ENCODE measurements around the gene PCK2.

PCK2 gene

DNA sequence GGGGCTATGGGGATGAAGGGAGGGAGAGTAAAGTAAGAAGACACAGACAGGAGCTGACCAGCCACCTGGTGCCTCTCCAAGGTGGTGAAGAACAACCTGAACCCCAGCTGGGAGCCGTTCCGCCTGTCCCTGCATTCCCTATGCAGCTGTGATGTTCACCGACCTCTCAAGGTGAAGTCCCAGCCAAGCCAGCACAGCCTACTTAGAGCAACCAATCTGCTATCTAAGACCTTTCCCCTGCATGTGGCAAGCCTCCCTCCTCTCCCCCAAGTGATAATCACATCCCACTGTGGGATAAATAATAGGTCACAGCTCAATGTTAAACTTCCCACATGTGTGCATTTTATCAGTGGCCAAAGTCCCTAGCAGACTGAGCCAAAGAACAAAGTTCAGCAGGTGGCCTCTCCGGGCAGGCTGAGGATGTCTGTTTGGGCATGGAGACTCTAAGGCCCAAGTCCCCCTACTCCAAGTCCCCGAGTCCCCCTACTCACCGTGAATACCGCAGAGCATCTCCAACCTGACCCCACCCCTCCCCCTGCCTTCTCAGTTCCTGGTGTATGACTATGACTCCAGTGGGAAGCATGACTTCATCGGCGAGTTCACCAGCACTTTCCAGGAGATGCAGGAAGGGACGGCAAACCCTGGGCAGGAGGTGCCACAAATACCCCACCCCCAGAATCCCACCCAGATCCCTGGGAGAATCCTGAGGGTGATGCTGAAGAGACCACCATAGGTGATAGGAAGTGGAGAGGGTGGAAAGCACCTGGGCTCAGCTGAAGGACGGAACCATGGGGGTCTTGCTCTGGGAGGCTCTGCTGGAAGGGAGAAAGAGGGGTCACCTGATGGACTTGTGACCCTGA lies 19.3 kb upstream of the PCK2 start:
- in situ Hi-C loops (cut with HindIII; ENCODE audit: low sequenced_read_pairs) = no loop called here

DNA sequence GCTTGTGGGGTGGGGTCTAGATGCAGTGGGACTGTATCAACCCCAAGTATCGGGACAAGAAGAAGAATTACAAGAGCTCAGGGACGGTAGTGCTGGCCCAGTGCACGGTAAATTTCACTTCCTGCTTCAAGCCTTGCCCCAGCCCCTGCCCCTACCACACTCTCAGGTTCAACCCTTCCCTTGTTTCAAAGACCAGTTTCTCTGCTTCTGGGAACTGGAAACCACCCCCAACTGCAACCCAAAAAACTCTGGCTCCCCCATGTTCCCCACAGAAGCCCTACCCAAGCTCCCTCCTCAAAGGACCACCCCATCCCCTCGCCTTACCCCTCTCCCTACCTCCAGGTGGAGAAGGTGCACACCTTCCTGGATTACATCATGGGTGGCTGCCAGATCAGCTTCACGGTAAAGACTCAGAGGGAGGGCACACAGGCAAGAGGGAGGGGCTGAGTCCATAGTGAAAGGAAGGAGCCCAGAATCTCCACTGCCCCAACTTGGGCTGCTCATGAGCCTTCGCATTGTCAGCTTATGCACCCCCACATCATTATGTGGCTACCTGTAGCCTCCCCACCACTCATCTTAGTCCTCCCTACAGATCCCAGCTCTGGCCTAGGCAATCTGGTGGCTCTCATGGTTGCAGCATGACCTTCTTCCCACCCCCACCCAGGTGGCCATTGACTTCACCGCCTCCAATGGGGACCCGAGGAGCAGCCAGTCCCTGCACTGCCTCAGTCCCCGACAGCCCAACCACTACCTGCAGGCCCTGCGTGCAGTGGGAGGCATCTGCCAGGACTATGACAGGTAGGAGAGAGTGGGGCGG lies 18.4 kb upstream of the PCK2 start:
- in situ Hi-C loops (cut with HindIII; ENCODE audit: low sequenced_read_pairs) = no loop called here

- in situ Hi-C loops (cut with HindIII; ENCODE audit: low sequenced_read_pairs) = no loop called here
Observed at GRCh38 chr14:24076302-24076601, 17.9 kb upstream of the PCK2 start.

GRCh38 chr14:24077086-24077485 lies 17.0 kb upstream of the PCK2 start:
- in situ Hi-C loops (cut with HindIII; ENCODE audit: low sequenced_read_pairs) = no loop called here

GRCh38 chr14:24078146-24078545 lies 16.0 kb upstream of the PCK2 start:
- in situ Hi-C loops (cut with HindIII; ENCODE audit: low sequenced_read_pairs) = no loop called here

GRCh38 chr14:24079491-24080141 lies 14.5 kb upstream of the PCK2 start:
- in situ Hi-C loops (cut with HindIII; ENCODE audit: low sequenced_read_pairs) = no loop called here

GRCh38 chr14:24080142-24080530 lies 14.0 kb upstream of the PCK2 start:
- in situ Hi-C loops (cut with HindIII; ENCODE audit: low sequenced_read_pairs) = no loop called here

DNA sequence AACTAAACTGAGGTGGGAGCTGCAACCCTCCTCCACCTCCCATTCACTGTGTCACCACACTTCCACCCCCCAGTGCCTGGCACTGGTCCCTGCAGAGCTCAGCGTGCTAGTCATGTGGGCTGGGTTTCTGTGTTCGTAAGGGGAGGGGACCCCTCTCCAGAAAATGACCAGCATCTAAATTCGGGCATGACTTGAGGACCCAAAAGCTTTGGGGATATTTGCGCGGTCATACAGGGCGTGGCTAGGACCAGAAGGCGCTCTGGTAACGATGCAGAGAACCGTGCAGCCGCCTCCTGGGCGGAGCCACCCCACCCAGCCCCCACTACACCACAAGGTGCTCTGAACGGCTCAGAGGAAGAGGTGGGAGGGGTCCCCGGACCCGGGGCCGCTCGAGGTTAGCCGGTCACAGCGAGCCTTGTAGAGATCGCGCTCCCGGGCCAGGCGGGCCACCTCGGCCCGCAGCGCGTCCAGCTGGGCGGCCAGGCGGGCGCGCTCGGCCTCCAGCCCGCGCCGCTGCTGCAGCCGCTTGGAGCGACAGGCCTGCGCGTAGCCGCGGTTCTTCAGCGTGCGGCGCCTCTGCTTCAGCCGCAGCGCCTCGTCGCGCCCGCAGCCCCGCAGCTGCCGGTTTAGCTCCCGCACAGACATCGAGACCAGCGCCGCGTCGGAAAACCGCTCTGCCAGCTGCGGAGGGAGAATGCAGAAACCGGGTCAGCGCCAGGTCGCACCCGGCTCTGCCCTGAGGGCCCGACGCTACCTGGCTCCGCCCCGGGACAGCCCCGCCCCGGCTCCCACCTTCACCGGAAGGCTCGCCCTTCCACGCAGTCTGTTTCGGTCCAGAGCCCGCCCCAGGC lies 13.0 kb upstream of the PCK2 start:
- in situ Hi-C loops (cut with HindIII; ENCODE audit: low sequenced_read_pairs) = no loop called here

DNA sequence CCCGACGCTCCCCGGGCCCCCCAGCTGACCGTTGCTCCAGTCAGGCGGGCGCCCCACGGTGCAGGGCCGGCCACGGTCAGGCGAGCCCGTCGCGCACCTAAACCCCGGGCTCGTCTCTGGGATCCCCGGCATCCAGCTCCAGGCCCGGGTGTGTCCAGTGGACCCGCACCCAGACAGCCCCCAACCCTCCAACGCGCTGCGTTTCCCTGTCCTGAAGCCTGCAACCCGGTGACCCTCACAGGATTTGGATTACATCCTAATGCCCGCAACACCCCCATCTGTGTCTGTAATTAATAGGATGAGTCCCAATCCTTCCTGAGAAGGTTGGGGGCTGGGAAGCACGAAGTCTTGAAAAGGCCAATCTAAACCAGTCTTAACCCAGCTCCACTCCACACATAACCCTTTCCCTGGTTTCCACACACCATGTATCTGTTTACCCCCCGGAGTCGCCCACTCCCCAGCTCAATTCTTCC lies 12.3 kb upstream of the PCK2 start:
- in situ Hi-C loops (cut with HindIII; ENCODE audit: low sequenced_read_pairs) = no loop called here

- in situ Hi-C loops (cut with HindIII; ENCODE audit: low sequenced_read_pairs) = no loop called here
Observed at GRCh38 chr14:24082411-24083080, 11.6 kb upstream of the PCK2 start.

DNA sequence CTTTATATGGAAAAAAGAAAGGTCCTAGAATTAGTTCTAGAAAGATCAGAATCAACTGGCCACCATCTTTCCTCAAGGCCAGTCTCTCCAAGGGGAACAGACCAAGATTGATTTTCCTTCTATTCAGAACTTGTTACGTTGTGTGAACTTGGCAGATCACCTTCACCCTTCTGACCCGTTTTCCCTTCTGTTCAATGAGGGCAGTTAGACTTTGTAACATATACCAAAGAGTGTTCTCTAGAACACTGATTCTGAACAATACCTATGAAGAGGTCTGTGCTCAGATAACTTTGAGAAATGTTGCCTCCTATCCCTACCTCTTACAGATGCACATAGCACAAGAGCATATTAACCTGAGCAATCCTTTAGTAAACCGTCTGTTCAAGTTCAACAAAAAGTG lies 10.6 kb upstream of the PCK2 start:
- in situ Hi-C loops (cut with HindIII; ENCODE audit: low sequenced_read_pairs) = no loop called here

DNA sequence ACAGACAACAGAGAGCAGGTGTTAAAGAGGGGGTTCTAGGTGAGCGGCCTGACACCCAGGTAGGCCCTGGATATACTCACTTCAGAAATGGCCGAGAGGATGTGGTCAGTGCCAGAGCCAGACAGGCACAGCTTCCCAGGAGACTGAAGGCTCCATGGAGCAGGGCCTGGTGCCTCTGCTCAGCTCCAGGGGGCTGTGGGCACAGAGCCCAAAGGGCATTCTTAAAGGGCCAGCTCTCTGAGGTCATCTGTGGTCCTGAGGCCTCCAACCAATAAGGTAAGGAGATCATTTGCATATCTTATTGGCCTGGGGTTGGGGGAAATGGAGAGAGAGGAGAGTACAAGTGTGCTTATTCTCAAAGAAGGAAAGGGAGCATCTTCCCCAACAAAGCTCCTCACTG lies 9.7 kb upstream of the PCK2 start:
- in situ Hi-C loops (cut with HindIII; ENCODE audit: low sequenced_read_pairs) = no loop called here

- in situ Hi-C loops (cut with HindIII; ENCODE audit: low sequenced_read_pairs) = no loop called here
Observed at GRCh38 chr14:24085215-24085614, 8.9 kb upstream of the PCK2 start.

DNA sequence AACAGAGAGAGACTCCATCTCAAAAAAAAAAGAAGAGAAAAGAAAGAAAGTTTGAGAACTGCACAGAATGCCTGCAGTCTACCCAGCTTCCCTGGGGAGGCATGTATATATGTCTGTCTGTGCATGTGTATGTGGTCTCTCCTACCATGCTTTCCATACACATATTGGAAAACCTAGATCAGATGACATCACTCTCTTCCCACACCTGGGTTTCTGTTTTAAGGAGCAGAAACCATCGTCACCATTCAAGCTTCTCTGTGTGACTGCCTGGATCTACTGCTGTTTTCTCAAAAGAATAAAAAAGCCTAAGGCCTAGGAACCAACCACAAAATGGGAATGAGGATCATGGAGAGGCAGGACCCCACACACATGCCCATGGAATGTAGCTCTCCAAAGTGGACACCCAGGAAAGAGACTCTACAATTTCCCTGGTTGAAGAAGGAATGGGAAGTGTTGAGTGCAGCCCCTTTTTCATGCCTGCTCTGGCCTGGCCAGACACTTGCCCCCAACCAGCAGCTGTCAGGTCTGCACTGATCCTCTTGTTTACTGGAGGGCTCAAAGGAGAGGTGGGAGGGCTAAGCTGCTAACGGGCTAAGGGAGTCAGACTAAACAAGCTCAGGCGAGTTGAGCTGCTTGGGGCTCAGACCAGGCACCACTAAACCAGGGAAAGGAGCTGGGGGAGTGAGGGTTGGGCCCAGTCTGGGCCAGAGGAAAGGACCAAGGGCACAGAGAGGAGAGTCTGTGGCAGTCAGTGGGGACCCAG lies 7.7 kb upstream of the PCK2 start:
- in situ Hi-C loops (cut with HindIII; ENCODE audit: low sequenced_read_pairs) = no loop called here

- in situ Hi-C loops (cut with HindIII; ENCODE audit: low sequenced_read_pairs) = no loop called here
Observed at GRCh38 chr14:24087004-24087403, 7.1 kb upstream of the PCK2 start.

DNA sequence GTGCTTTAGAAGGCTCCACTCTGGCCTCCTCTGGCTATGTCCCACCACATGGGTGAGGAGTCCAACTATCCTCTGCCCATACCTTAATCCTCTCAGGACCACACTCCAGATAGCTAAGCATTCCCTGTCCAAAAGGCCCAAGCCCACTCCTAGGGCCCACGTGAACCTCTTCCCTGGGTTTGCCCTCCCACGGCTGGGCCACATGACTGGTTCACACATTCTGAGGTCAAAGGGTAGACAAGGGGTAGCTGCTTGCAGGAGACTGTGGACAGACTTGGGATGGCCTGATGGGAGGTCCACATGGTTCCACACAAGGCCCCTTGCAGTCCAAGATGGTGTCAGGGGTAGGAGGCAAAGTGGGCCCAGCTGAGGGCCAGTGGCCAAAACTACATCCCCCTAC lies 6.0 kb upstream of the PCK2 start:
- in situ Hi-C loops (cut with HindIII; ENCODE audit: low sequenced_read_pairs) = no loop called here

DNA sequence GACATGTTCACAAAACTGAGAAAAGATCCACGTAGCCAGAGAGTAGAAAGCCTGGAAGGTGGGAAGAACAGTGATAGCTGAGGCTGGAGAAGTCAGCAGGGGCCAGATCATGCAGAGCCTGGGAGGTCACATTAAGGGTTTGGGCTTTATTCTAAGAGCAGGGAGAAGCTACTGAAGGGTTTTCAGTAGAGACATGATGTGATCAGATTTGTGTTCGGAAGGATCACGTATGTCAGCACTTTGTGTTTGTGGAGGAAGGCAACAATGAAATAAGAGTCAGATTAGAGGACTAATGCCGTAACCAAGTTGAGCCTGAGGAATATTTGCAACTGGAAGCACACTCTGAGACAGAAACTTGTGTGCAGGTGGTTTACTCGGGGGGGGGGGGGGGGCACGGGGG lies 4.2 kb upstream of the PCK2 start:
- in situ Hi-C loops (cut with HindIII; ENCODE audit: low sequenced_read_pairs) = no loop called here

- in situ Hi-C loops (cut with HindIII; ENCODE audit: low sequenced_read_pairs) = no loop called here
Observed at GRCh38 chr14:24092110-24092504, 2.0 kb upstream of the PCK2 start.

- in situ Hi-C loops (cut with HindIII; ENCODE audit: low sequenced_read_pairs) = no loop called here
Observed at GRCh38 chr14:24092505-24093206, 1.5 kb upstream of the PCK2 start.
